GM19455 (cell line): ENCODE results near the gene ANKRD10.

Experiments
- ATAC-seq: cut with Tn5 transposase; IDR thresholded peaks from one replicate; pipeline ENCODE4 v1.9.1; 2021; ENCODE audit not compliant: unreplicated experiment

ANKRD10 gene

GRCh38 chr13:110886870-110887596 is 27.8 kb downstream of the ANKRD10 start:
- no peak for ATAC-seq

DNA sequence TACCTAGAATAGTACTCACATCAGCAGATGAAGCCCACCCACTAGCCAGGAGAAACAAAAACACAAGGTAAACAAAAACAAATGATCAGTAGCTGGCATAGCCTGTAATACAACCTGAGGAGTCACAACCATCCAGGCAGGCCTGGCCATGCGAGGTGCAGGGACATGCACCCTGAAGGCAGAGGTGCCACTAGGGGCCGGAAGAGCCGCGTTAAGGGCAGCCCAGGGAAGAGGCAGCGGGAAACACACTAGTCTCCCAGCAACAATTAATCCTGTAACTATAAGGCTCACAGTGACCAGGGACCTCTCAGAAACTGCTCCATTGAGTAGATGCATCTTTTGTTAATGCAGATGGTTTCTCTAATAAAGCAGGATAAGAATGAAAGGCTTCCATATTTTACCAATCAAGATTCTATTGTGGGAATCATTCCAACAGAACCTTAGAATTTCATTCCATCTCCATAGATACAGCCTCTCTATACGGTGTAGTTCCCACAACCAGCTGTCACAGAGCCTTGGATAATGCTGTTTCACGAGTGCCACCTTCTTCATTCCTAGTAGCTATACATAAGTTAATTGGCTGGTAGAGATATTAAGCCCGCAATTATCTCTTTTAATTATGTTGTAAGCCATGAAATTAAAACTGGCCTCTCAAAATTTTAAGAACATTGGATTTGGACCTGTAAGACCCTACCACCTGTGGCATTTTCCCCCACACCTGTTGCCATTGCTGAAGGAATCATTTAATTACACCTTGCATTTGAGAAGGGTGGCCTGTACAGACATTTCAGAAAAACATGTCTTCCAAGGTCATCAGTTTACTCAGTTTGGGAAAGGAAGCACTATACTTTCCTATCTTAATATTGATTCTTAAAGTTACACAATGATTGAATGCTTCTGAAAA is 28.7 kb downstream of the ANKRD10 start:
- no peak for ATAC-seq

GRCh38 chr13:110885516-110885915 is 29.4 kb downstream of the ANKRD10 start:
- no peak for ATAC-seq

- no peak for ATAC-seq
Measured at GRCh38 chr13:110884517-110884916, 30.4 kb downstream of the ANKRD10 start.

- ATAC-seq, result no peak
Measured at GRCh38 chr13:110883542-110883941, 31.3 kb downstream of the ANKRD10 start.

DNA sequence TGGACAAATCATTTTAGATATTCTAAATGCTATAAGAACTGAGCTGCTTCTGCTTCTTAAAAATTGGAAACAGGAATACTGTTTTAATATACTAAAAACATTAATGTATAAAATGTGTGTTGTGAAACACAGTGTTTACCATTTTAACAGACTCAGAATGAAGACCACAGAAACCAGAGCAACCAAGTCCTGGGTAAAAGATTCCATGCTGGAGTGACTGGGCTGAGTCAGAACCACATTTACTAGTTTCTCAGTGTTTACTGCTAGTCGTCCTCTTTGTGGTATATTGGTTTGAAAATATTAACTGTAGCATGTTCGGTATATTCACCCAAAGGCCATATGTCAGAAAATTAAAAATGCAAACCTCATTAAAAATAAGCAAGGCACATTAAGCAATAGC is 31.9 kb downstream of the ANKRD10 start:
- no peak for ATAC-seq

- no peak for ATAC-seq
Measured at GRCh38 chr13:110881839-110882627, 32.8 kb downstream of the ANKRD10 start.

- ATAC-seq, result no peak
Measured at GRCh38 chr13:110880627-110881026, 34.2 kb downstream of the ANKRD10 start.

GRCh38 chr13:110879482-110879881 is 35.4 kb downstream of the ANKRD10 start:
- no peak for ATAC-seq

GRCh38 chr13:110877737-110878258 is 37.1 kb downstream of the ANKRD10 start:
- no peak for ATAC-seq

DNA sequence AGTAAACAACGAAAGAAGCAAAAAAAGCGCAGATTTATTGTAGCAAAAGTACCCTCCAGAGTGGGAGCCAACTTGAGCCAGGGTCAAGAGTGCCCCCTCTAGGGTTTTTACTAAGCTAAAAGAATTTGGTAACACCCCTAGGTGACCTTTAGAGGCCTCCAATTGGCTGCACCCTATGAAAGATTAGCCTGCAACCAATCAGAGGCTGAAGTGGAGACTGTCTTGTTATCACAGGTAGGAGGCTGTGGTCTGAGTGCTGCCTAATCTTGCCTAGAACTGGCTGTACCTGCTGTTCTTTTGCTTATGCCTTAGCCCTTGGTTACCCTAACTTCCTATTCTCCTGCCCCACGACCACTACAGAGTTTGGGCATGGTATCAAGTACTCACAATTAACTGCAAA is 38.3 kb downstream of the ANKRD10 start:
- no peak for ATAC-seq

DNA sequence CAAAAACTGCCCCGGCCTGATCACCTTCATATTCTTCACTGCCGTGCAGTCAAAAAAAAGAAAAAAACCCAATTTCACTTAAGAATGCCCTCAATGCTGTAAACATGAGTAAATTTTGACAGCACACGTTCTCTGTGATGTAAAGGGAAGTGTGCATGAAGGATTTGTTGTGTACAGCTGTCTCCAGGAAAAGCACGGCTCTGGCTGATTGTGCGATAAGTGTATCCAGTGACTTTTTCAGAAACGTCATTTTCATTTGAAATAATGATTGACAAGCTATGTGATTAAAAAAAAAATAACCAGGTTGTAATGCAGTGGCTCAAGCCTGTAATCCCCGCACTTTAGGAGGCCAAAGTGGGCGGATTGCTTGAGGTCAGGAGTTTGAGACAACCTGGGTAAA is 39.6 kb downstream of the ANKRD10 start:
- ATAC-seq, result no peak

- no peak for ATAC-seq
Measured at GRCh38 chr13:110874508-110874960, 40.3 kb downstream of the ANKRD10 start.

DNA sequence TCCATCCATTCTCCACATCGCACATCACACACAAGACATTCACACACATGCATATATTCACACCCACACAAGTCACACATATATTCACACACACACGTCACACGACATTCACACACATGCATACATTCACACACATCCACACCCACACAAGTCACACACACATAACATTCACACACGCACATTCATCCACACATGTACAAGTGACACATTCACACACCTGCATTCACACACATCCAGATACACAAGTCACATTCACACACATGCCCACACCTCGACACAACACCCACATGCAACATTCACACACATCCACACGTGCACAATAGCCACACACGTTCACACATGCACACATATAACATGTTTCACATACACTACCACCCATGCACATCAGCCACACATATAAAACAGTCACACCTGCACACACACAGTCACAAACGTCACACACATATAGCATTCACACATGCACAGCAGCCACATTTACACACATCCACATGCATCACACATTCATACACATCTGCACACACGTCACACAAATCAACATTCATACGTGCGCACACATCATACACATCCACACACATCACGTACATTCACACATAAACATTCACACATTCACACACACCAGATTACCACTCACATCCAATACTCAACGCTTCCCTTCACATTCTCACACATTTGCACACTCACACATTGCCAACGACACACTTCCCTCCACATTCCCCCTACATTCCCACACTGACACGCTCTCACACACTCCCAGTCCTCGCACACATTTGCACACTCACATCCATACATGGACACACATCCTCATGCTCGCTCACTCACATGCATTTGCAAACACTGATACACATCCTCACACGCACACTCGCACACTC is 41.0 kb downstream of the ANKRD10 start:
- ATAC-seq, result no peak

- no peak for ATAC-seq
Measured at GRCh38 chr13:110872768-110873638, 41.9 kb downstream of the ANKRD10 start.

DNA sequence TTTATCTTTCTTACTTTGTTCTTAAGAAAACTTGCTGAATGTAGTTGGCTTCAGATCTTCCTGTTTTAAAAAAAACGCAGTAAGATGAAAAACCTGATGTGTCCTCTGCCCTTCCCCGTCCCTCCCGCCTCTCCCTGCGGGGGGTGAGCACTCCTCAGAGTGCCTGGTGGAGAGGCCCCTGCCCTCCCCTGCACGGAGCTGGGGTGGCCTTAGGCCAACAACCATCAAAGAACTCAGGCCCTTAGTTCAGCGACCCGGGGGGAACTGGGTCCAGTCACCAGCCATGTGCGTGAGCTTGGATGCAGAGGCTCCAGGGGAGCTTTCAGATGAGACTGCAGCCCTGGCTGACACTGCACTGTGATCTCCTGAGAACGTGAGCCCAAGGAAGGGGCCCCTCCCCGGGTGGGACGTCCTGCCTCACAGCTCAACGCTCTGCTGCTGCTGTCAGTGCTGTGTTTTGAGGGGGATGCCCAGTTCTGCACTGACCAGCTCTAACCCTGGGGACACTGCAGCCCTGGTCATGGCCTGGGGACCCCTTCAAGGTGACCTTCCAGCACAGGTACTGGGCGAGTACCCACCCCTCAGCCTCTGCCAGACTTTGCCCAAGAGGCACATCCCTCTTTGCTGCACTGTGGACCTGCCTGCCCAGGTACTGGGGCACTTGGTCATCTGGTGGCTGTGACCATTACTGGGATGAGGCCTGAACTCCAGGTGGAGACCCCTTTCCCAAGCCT is 42.7 kb downstream of the ANKRD10 start:
- no peak for ATAC-seq

GRCh38 chr13:110869805-110870706 is 44.8 kb downstream of the ANKRD10 start:
- no peak for ATAC-seq
